GM12874 (cell line): ENCODE results near the gene ATAD3A.

Experiments used
- TF ChIP-seq, protein P1 (sequence below): IDR thresholded peaks from 2 replicates; pipeline ENCODE4 v1.5.1; 2011; ENCODE audit warnings: low read depth, mild to moderate bottlenecking, control low read depth, low read length, moderate library complexity; ENCODE audit not compliant: insufficient read depth

ATAD3A gene

DNA sequence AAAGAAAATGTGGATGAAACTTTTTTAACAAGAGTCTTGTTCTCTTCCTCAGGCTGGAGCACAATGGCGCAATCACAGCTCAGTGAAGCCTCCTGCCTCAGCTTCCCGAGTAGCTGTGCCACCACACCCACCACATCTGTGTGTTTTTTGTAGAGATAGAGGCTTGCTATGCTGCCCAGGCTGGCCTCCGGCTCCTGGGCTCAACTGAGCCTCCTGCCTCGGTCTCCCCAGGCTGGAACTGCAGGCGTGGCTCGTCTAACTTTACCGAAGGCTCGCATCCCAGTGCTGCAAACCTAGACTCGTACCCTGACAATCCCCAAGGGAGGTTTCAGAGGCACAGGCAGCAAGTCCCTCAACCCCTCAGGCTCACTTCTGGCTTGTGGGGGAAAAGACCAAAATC is 48.2 kb downstream of the ATAD3A start:
- TF ChIP-seq, protein P1, sequence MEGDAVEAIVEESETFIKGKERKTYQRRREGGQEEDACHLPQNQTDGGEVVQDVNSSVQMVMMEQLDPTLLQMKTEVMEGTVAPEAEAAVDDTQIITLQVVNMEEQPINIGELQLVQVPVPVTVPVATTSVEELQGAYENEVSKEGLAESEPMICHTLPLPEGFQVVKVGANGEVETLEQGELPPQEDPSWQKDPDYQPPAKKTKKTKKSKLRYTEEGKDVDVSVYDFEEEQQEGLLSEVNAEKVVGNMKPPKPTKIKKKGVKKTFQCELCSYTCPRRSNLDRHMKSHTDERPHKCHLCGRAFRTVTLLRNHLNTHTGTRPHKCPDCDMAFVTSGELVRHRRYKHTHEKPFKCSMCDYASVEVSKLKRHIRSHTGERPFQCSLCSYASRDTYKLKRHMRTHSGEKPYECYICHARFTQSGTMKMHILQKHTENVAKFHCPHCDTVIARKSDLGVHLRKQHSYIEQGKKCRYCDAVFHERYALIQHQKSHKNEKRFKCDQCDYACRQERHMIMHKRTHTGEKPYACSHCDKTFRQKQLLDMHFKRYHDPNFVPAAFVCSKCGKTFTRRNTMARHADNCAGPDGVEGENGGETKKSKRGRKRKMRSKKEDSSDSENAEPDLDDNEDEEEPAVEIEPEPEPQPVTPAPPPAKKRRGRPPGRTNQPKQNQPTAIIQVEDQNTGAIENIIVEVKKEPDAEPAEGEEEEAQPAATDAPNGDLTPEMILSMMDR = no peak

DNA sequence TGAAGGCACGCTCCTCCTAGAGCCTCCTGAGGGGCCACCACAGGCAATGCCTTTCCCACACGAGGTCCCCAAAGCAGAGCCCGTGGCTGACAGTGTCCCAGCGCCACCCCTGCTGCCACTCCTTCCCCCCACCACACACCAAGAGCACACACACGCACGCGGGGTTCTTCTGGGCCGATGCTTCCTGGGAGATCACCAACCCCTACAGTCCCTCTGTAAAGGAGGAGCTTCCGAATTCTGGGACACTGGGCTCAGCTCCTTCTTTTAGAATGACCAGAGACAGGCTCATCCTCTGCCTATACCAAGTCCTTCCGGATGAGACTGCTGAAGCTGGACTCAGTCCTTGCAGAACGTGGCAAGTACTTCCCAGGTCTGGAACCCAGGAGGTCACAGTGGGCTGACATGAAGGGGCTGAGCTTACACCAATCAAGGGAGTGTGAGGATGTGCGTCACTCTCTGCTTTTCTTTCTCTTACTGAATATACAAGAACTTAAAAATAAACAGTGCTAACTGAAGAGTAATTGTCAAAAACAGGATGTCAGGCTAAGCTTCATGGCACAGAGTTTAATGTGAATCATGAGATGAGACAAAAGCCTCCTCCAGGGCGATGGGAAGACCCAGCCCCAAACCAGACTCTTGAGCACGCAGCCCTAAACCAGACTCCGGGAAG is 50.0 kb downstream of the ATAD3A start:
- TF ChIP-seq, protein P1 = no peak

DNA sequence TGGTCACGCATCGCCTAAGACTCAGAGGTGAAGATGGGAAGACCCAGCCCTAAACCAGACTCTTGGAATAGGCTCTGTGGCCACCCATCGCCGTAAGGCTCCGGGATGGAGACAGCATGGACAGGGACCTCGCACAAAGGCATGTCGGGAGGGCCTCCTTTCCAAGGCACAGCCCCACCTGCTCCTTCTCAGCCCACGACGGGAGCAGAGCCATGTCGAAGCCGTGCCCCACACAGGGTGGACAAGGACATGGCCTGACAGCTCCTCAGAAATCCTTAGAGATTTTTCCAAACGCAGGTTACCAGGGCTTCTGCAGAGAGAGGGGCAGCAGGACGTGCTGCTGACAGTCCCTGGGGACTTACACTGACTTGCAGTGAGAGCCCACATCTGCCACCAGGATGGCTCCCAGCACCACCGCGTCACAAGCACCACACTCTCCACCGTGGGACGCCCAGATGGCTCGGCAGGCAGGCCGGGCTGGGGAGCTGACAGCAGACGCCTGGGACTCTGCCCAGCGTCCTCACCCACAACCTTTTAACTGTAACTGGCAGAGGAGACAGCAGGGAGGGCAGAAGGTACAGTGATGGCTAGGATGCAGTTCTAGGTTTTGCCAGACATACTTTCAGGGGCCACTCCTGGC is 50.7 kb downstream of the ATAD3A start:
- TF ChIP-seq, protein P1 = no peak

DNA sequence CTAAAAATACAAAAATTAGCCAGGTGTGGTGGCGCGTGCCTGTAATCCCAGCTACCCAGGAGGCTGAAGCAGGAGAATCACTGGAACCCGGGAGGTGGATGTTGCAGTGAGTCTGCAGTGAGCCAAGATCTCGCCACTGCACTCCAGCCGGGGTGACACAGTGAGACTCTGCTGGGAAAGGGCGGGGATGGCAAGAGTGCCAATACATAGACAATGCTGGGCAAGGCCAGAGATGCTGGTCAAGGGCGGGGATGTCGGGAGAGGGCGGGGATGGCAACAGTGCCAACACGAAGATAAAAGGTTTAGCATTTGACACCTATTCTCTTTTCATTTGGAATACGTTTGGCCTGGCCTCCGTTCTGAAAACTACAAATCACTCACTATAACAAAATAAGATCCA is 51.7 kb downstream of the ATAD3A start:
- TF ChIP-seq, protein P1 = no peak

DNA sequence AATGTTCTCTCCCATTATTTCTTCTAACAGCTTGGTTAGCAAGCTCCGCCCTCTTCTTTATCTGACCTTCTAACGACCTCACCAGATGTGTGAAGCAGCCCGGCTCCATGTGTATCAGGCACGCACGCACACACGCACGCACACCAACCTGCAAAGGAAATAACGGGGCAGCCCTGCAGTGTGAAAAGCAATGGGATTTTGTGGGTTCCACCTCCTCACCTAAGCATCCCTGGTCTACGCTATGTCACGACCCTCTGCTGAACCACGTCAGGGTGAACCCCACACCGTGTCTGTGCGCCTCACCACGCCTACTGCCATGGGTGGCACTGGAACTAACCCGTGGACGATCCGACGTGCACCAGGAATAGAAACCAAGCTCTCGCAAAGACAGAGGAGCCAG is 52.3 kb downstream of the ATAD3A start:
- TF ChIP-seq, protein P1 = no peak

DNA sequence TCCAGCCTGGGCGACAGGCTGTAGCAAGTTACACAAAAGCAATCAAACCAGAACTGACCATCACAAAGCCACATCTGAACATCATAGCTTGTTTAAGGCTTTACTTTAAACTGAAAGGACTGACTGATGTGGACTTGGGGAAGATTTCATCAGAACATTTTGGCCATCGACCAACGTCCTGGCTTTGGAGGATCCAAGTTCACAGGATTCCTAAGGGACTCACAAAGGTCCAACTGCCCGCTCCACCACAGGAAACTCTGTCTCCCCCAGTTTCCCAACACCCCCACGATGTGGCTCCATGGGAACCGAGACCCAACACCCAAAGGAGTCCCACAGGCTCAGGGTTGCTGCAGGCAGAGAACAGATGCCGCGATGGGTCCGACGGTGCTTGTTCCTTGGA is 53.4 kb downstream of the ATAD3A start:
- TF ChIP-seq, protein P1 = no peak

DNA sequence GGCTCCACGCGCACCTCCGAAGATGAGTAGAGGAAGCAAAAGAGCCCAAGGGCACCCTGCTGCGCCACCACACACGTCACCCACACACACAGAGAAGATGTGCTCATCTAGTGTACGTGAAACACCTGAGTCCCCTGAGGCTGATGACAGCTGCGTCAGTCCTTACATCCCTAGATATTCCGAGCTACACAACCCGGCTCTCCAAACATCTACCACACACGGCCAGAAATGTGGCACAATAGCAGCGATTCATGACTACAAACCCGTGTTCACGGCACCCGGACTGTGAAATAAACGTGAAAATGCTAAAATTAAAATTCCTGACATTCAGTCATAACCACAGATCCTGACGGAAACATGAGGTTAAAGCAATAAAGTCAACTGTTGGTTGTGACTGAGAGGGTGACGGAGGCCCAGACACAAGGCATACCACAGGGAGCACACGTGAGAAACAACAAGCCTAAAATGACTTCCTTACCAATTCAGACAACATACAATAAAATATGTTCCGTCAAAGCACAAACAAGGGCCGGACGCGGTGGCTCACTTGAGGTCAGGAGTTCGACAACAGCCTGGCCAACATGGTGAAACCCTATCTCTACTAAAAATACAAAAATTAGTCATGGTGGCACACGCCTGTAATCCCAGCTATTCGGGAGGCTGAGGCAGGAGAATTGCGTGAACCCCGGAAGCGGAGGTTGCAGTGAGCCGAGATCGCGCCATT is 55.4 kb downstream of the ATAD3A start:
- TF ChIP-seq, protein P1 = no peak
